HG02973 (cell line): ENCODE measurements around the gene LRRC74B.
"Not testable (repeated sequence)": the region's sequence is repeated elsewhere in the genome, so short reads cannot be mapped to it uniquely, and the experiment has no call there.

ENCODE experiments used
- ATAC-seq: cut with Tn5 transposase; IDR thresholded peaks from one replicate; pipeline ENCODE4 v1.9.1; 2021; ENCODE audit warnings: moderate library complexity; ENCODE audit not compliant: unreplicated experiment

Gene LRRC74B

GRCh38 chr22:21031545-21032036 lies 14.2 kb upstream of the LRRC74B start:
- ATAC-seq: no peak

GRCh38 chr22:21032037-21032867 lies 13.5 kb upstream of the LRRC74B start, which contains the start of gene SLC7A4:
Gene SLC7A4 (minus strand): TSS chr22:21032561. CDS start chr22:21031812, 749 bp downstream.
- no peak for ATAC-seq

- ATAC-seq: no peak
Measured at GRCh38 chr22:21032868-21033688, 12.7 kb upstream of the LRRC74B start.

GRCh38 chr22:21033895-21034294 lies 11.9 kb upstream of the LRRC74B start:
- no peak for ATAC-seq

GRCh38 chr22:21034989-21035388 lies 10.8 kb upstream of the LRRC74B start:
- no peak for ATAC-seq

GRCh38 chr22:21038405-21038804 lies 7.3 kb upstream of the LRRC74B start:
- ATAC-seq: no peak

GRCh38 chr22:21039158-21039557 lies 6.6 kb upstream of the LRRC74B start:
- ATAC-seq: not testable (repeated sequence)

GRCh38 chr22:21041937-21042336 lies 3.8 kb upstream of the LRRC74B start:
- ATAC-seq: no peak

GRCh38 chr22:21042978-21043859 lies 2.5 kb upstream of the LRRC74B start:
- no peak for ATAC-seq

- no peak for ATAC-seq
Measured at GRCh38 chr22:21043860-21044535, 1.7 kb upstream of the LRRC74B start.

GRCh38 chr22:21044931-21045584 lies 688 bp upstream of the LRRC74B start:
- no peak for ATAC-seq

GRCh38 chr22:21047035-21047661 lies 1.4 kb downstream of the LRRC74B start:
- ATAC-seq: no peak

GRCh38 chr22:21047730-21048129 lies 2.0 kb downstream of the LRRC74B start:
- no peak for ATAC-seq

GRCh38 chr22:21048448-21048847 lies 2.7 kb downstream of the LRRC74B start:
- not testable (repeated sequence) for ATAC-seq

GRCh38 chr22:21048965-21049364 lies 3.2 kb downstream of the LRRC74B start:
- not testable (repeated sequence) for ATAC-seq

- ATAC-seq: no peak
Measured at GRCh38 chr22:21051145-21051830, 5.5 kb downstream of the LRRC74B start.

GRCh38 chr22:21051831-21052400 lies 6.2 kb downstream of the LRRC74B start:
- no peak for ATAC-seq
